GM12865 (cell line): ENCODE data around the gene ADAM15.

Experiments used
- DNase-seq: peaks from one replicate; pipeline ENCODE4 v3.0.0; 2010; ENCODE audit warnings: low read depth
- H3K4me3 ChIP-seq: 2 replicates; pipeline ENCODE4 v1.5.1; 2011; ENCODE audit warnings: mild to moderate bottlenecking, low read depth, low read length, control low read depth
- CTCF ChIP-seq: IDR thresholded peaks from 2 replicates; pipeline ENCODE4 v1.5.1; 2011; ENCODE audit warnings: low read length, control low read depth, low read depth, inconsistent platforms; ENCODE audit not compliant: insufficient read depth; ENCODE audit errors: missing control alignments

The ADAM15 gene

GRCh38 chr1:155012026-155012546 is 39.0 kb upstream of the ADAM15 start:
- no peak for DNase-seq
- H3K4me3 ChIP-seq, result no peak overlapping the region
- no peak for TF ChIP-seq CTCF

GRCh38 chr1:155012776-155013602 is 38.1 kb upstream of the ADAM15 start:
- no peak for TF ChIP-seq CTCF
- no peak overlapping the region for H3K4me3 ChIP-seq
- no peak for DNase-seq

- TF ChIP-seq CTCF, result no peak
- DNase-seq, result no peak
- no peak overlapping the region for H3K4me3 ChIP-seq
These were observed 37.5 kb upstream of the ADAM15 start for GRCh38 chr1:155013632-155014031.

GRCh38 chr1:155014709-155015508 is 36.2 kb upstream of the ADAM15 start:
- H3K4me3 ChIP-seq, result no peak overlapping the region
- DNase-seq, result no peak
- TF ChIP-seq CTCF, result no peak

- DNase-seq, result no peak
- no peak overlapping the region for H3K4me3 ChIP-seq
- no peak for TF ChIP-seq CTCF
These were observed 35.4 kb upstream of the ADAM15 start for GRCh38 chr1:155015527-155016230.

GRCh38 chr1:155016231-155016831 is 34.8 kb upstream of the ADAM15 start:
- TF ChIP-seq CTCF, result no peak
- H3K4me3 ChIP-seq, result no peak overlapping the region
- DNase-seq, result no peak
